ENCODE measurements around the gene ZFYVE27. TPM values are rescaled to one million over a fixed set of nuclear protein-coding genes. Genes with fewer than 3 reads are reported as not detected.

The ZFYVE27 gene
- polyA plus RNA-seq, 3 donors = 6.2 to 31.1 (median 9.7) TPM

DNA sequence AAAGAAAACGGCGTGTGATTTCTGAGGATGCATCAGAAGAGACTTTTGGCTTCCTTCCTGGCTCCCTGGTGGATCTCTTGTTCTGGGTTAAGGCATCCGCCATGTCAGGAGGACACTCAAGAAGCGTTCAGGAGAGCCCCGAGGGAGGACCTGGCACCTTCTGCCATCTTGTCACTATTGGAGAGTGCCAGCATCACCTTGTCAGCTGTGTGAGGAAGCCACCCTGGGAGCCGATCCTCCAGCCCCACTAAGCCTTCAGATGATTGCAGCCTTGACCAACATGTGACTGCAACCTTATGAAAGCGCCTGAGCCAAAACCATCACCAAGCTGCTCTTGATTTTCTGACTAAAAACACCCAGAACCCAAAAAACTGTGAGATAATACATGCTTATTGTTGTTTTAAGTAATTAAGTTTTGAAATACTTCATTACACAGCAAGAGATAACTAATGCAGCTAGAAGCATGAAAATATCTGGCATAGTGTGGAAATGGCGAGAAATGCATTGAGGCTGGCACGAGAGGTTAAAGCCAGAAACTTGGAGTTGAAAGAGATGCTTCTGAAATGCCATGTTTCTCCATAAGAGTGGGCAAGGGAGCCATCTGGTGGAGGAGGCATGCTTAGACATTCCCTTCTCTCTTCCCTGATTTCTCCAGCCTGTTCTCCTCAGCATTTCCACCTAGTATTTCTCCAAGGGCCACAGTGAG is 5.4 kb upstream of the ZFYVE27 start:
- intact Hi-C loops (cut with micrococcal nuclease) = loop anchor here (1.0 to 10.0 kb wide), 4 partner anchors 22 to 157 kb away; partner anchors contain the start of gene ANKRD2 (in 1 of the 2)
- Histone ChIP-seq H3K4me1 (ENCODE audit: control insufficient read depth in 1 of 2, insufficient read depth in 2 of 2, low read length in 2 of 2) (peaks cover 8 to 9% of the 10 kb centered on the region in 2 donors), H3K4me2 (replicated peaks; ENCODE audit: extremely low read depth, low read length, poor library complexity, severe bottlenecking) (no peak overlapping the region), H2AFZ (ENCODE audit: insufficient read depth, low read depth, low read length, poor library complexity, severe bottlenecking) (no peak overlapping the region), H4K20me1 (ENCODE audit: insufficient read depth, low read length) (no peaks in the 10 kb centered on the region), H3K36me3 (replicated peaks in 1 of 2; ENCODE audit: control insufficient read depth in 1 of 2, insufficient read depth in 2 of 2, low read length in 2 of 2) (no peaks in the 10 kb centered on the region), H3K79me2 (ENCODE audit: insufficient read depth, low read length) (no peaks in the 10 kb centered on the region), H3K9me3 (replicated peaks in 1 of 2; ENCODE audit: control insufficient read depth in 1 of 2, insufficient read depth in 1 of 2, low read length in 2 of 2) (no peaks in the 10 kb centered on the region), H3K27ac (ENCODE audit: low read depth in 1 of 2, low read length in 2 of 2) (no peak overlapping the region), H3K9ac (ENCODE audit: insufficient read depth, low read length, poor library complexity, severe bottlenecking) (no peak overlapping the region), H3K27me3 (ENCODE audit: control insufficient read depth in 2 of 2, insufficient read depth in 2 of 2, low read length in 2 of 2) (no peaks in the 10 kb centered on the region), H3K4me3 (replicated peaks in 1 of 3; ENCODE audit: low read depth in 2 of 3, low read length in 3 of 3) (no peak overlapping the region)
- peaks cover 0 to 3% (median 2%) of the 10 kb centered on the region in 3 donors for H3K27me3 Mint-ChIP-seq (ENCODE audit: low read depth in 3 of 3)
- peak; percentile 59 to 74 (median 71) for DNase-seq
- no peak overlapping the region for H3K4me3 Mint-ChIP-seq
- TF ChIP-seq, protein P1, sequence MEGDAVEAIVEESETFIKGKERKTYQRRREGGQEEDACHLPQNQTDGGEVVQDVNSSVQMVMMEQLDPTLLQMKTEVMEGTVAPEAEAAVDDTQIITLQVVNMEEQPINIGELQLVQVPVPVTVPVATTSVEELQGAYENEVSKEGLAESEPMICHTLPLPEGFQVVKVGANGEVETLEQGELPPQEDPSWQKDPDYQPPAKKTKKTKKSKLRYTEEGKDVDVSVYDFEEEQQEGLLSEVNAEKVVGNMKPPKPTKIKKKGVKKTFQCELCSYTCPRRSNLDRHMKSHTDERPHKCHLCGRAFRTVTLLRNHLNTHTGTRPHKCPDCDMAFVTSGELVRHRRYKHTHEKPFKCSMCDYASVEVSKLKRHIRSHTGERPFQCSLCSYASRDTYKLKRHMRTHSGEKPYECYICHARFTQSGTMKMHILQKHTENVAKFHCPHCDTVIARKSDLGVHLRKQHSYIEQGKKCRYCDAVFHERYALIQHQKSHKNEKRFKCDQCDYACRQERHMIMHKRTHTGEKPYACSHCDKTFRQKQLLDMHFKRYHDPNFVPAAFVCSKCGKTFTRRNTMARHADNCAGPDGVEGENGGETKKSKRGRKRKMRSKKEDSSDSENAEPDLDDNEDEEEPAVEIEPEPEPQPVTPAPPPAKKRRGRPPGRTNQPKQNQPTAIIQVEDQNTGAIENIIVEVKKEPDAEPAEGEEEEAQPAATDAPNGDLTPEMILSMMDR (IDR thresholded peaks at IDR 0.05) = peak; percentile 89
- WGBS (ENCODE audit: insufficient coverage) = 76% methylated on average over 8 of the region's 9 CpGs
- peaks cover 0 to 4% (median 0%) of the 10 kb centered on the region in 7 donors for H3K9me3 Mint-ChIP-seq
- no peak overlapping the region for H3K27ac Mint-ChIP-seq
- no peaks in the 10 kb centered on the region for H3K36me3 Mint-ChIP-seq
- peaks cover 13% of the 10 kb centered on the region for H3K4me1 Mint-ChIP-seq

DNA sequence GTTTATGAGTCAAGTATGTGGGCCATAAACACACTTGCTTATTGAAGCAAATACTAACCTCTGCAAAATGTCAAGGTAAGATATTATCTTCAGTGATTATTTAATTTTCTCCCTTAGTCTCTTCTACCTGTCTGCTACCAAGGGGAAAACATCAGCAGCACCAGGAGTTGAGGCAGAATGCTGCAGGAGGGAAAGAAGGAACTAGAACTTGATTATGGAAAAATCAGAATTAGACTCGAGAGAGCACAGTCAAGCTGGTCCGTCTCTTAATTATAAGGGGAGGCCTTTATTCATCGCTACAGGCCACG is 4.9 kb upstream of the ZFYVE27 start:
- peaks cover 0 to 3% (median 2%) of the 10 kb centered on the region in 3 donors for H3K27me3 Mint-ChIP-seq (ENCODE audit: low read depth in 3 of 3)
- no peak overlapping the region for H3K4me2 ChIP-seq (replicated peaks; ENCODE audit: extremely low read depth, low read length, poor library complexity, severe bottlenecking)
- no peak overlapping the region for H3K9ac ChIP-seq (ENCODE audit: insufficient read depth, low read length, poor library complexity, severe bottlenecking)
- no peak overlapping the region for H3K27ac Mint-ChIP-seq
- H2AFZ ChIP-seq (ENCODE audit: insufficient read depth, low read depth, low read length, poor library complexity, severe bottlenecking) = no peak overlapping the region
- H3K4me3 ChIP-seq (replicated peaks in 1 of 3; ENCODE audit: low read depth in 2 of 3, low read length in 3 of 3) = no peak overlapping the region
- no peak for DNase-seq
- no peak overlapping the region for H3K27ac ChIP-seq (ENCODE audit: low read depth in 1 of 2, low read length in 2 of 2)
- peaks cover 0 to 3% (median 0%) of the 10 kb centered on the region in 7 donors for H3K9me3 Mint-ChIP-seq
- no peaks in the 10 kb centered on the region for H3K36me3 Mint-ChIP-seq
- H3K4me3 Mint-ChIP-seq = no peak overlapping the region
- no peaks in the 10 kb centered on the region for H3K36me3 ChIP-seq (replicated peaks in 1 of 2; ENCODE audit: control insufficient read depth in 1 of 2, insufficient read depth in 2 of 2, low read length in 2 of 2)
- H3K79me2 ChIP-seq (ENCODE audit: insufficient read depth, low read length) = no peaks in the 10 kb centered on the region
- H4K20me1 ChIP-seq (ENCODE audit: insufficient read depth, low read length) = no peaks in the 10 kb centered on the region
- no peaks in the 10 kb centered on the region for H3K27me3 ChIP-seq (ENCODE audit: control insufficient read depth in 2 of 2, insufficient read depth in 2 of 2, low read length in 2 of 2)
- H3K4me1 ChIP-seq (ENCODE audit: control insufficient read depth in 1 of 2, insufficient read depth in 2 of 2, low read length in 2 of 2) = peaks cover 12 to 13% of the 10 kb centered on the region in 2 donors
- H3K4me1 Mint-ChIP-seq = peaks cover 16% of the 10 kb centered on the region
- no CpG with 5 or more reads among the region's 4 CpGs for WGBS (ENCODE audit: insufficient coverage)
- intact Hi-C loops (cut with micrococcal nuclease) = loop anchor here (5.0 to 10.0 kb wide), 2 partner anchors 55 to 157 kb away; partner anchors contain the start of gene ANKRD2 (in 1 of the 2)
- no peaks in the 10 kb centered on the region for H3K9me3 ChIP-seq (replicated peaks in 1 of 2; ENCODE audit: control insufficient read depth in 1 of 2, insufficient read depth in 1 of 2, low read length in 2 of 2)
- TF ChIP-seq, protein P1 (IDR thresholded peaks at IDR 0.05) = peak; percentile 45
